GM12878 (cell line): ENCODE measurements around the gene DNAAF5. TPM values are rescaled to one million over a fixed set of nuclear protein-coding genes. Genes with fewer than 3 reads are reported as not detected.

Experiments
- ATAC-seq: fragments of 200-7000 bp; cut with Tn5 transposase; 3 replicates; pipeline ENCODE4 v1.9.1; 2020; ENCODE audit warnings: mild to moderate bottlenecking, moderate library complexity
- BruUV-seq: library from RNA; stranded (reverse); fragments of 400-500 nt; replicated peaks from 2 replicates; lab custom pipeline; 2021; lab: Mats Ljungman, UMichigan
- CTCF ChIA-PET: fragments of 300-600 bp; sonication (Branson Sonifier 250); formaldehyde crosslinking; extraction: SDS; loops from one replicate; lab custom pipeline; 2021; ENCODE audit warnings: inconsistent platforms; lab: Yijun Ruan, JAX
- POLR2A ChIA-PET: fragments of 350-600 bp; formaldehyde crosslinking; extraction: SDS; loops from one replicate; lab custom pipeline; 2021; ENCODE audit warnings: inconsistent platforms; lab: Charles Lee
- RAD21 ChIA-PET: fragments of 300-600 bp; sonication (Branson Sonifier 250); formaldehyde crosslinking; loops from one replicate; lab custom pipeline; 2023; ENCODE audit warnings: antibody characterized with exemption; ENCODE audit not compliant: unreplicated experiment; lab: Charles Lee
- SMC1A ChIA-PET: fragments of 300-600 bp; sonication (Branson Sonifier 250); formaldehyde crosslinking; loops from one replicate; lab custom pipeline; 2023; ENCODE audit not compliant: unreplicated experiment, uncharacterized antibody; lab: Charles Lee
- DNase-seq: peaks from one replicate; pipeline ENCODE4 v3.0.0-alpha.2; 2011; ENCODE audit warnings: low read depth, low spot score
- FAIRE-seq: peaks from 3 replicates; lab custom pipeline; 2011; peaks lifted over from hg19 to GRCh38; lab: Jason Lieb, UNC
- H2AFZ ChIP-seq: 2 replicates; pipeline ENCODE4 v1.6.0; 2011; ENCODE audit warnings: low read depth, low read length, control low read depth; ENCODE audit not compliant: control insufficient read depth
- H3K27ac ChIP-seq: 2 replicates; pipeline ENCODE4 v1.5.1; 2011; ENCODE audit warnings: control low read depth; ENCODE audit not compliant: control insufficient read depth, insufficient read depth
- H3K27me3 ChIP-seq, 2 experiments: replicated peaks in 1 of 2; 2 replicates each; pipeline versions ENCODE4 v1.6.0 to v1.6.1; 2011; ENCODE audit warnings: low read length in 1 of 2; ENCODE audit not compliant: control insufficient read depth in 2 of 2, insufficient read depth in 2 of 2
- H3K36me3 ChIP-seq, 2 experiments: 2 replicates each; pipeline ENCODE4 v1.5.1; 2011; ENCODE audit warnings: low read length in 1 of 2; ENCODE audit not compliant: control insufficient read depth in 2 of 2, insufficient read depth in 2 of 2
- H3K4me1 ChIP-seq: 2 replicates; pipeline ENCODE4 v1.6.1; 2011; ENCODE audit warnings: mild to moderate bottlenecking, low read length, moderate library complexity, mixed read lengths; ENCODE audit not compliant: control insufficient read depth, insufficient read depth
- H3K4me2 ChIP-seq: 2 replicates; pipeline ENCODE4 v1.6.0; 2011; ENCODE audit warnings: control low read depth; ENCODE audit not compliant: control insufficient read depth, insufficient read depth
- H3K4me3 ChIP-seq: fragments of 200-600 bp; sonication (generic); 2 replicates; pipeline ENCODE4 v1.5.1; 2016
- H3K79me2 ChIP-seq: 2 replicates; pipeline ENCODE4 v1.6.0; 2011; ENCODE audit warnings: low read length; ENCODE audit not compliant: control insufficient read depth, insufficient read depth
- H3K9ac ChIP-seq: 2 replicates; pipeline ENCODE4 v1.8.0; 2011; ENCODE audit warnings: low read length, control low read depth, mixed read lengths; ENCODE audit not compliant: control insufficient read depth, insufficient read depth
- H3K9me3 ChIP-seq: replicated peaks from 3 replicates; pipeline ENCODE4 v1.5.1; 2011; ENCODE audit warnings: mild to moderate bottlenecking, low read length; ENCODE audit not compliant: control insufficient read depth, insufficient read depth
- H4K20me1 ChIP-seq: 2 replicates; pipeline ENCODE4 v1.6.0; 2011; ENCODE audit not compliant: control insufficient read depth, insufficient read depth
- JUNB ChIP-seq: IDR thresholded peaks from 2 replicates; pipeline ENCODE4 v1.6.1; 2016; ENCODE audit warnings: antibody characterized with exemption, mild to moderate bottlenecking
- USF1 ChIP-seq: IDR thresholded peaks from 2 replicates; pipeline ENCODE4 v1.6.1; 2011; ENCODE audit warnings: borderline replicate concordance, low read depth, mild to moderate bottlenecking, moderate library complexity, mixed read lengths, low read length; ENCODE audit not compliant: insufficient read depth; ENCODE audit errors: extremely low read length
- WGBS: methylation state at CpG from one replicate; pipeline ENCODE4 v1.1.6; 2016; ENCODE audit warnings: low lambda C conversion rate; ENCODE audit not compliant: insufficient replicate concordance, insufficient coverage; ENCODE audit errors: missing lambda C conversion rate; 5-methylcytosine and 5-hydroxymethylcytosine counted together
- in situ Hi-C: fragments of 300-500 bp; cut with MboI; formaldehyde crosslinking; loops from 9 replicates; pipeline ENCODE4 v1.14.3; 2018; ENCODE audit warnings: mixed read lengths
- intact Hi-C: fragments of 100-400 bp; cut with micrococcal nuclease; formaldehyde crosslinking; loops from one replicate; pipeline ENCODE4 v1.14.2; 2022; ENCODE audit not compliant: unreplicated experiment
- polyA plus RNA-seq, 11 experiments: library from polyadenylated mRNA; depleted of rRNA in 4 of 11; unstranded in 6 of 11; stranded (reverse) in 5 of 11; fragments of >200 nt; fragmentation: Nextera tagmentation in 4 of 11; fragmentation: Illumina TruSeq in 1 of 11; extraction: Ambion mirVana in 4 of 11; extraction: Trizol in 1 of 11; gene quantifications; 1 replicate in 1 of 11; 2 replicates in 10 of 11; pipeline versions ENCODE4 v1.2.1 to v1.2.3, GENCODE V29; 2011 to 2016; ENCODE audit warnings: inconsistent platforms in 2 of 11, missing spikeins in 2 of 11, low read depth in 1 of 11
- total RNA-seq, 4 experiments: library from RNA; depleted of rRNA in 3 of 4; stranded (reverse); fragments of >200 nt in 3 of 4; fragmentation: Illumina TruSeq in 1 of 4; extraction: Trizol in 1 of 4; gene quantifications; 2 replicates each; pipeline versions ENCODE4 v1.2.1 to v1.2.3, GENCODE V29; 2013 to 2021

The DNAAF5 gene
- total and polyA plus RNA-seq, 10 of the 15 experiments (the other 5 are each of a cell fraction or from before 2014, with no cell fraction given): 1.8 to 38.3 (median 9.2) TPM

GRCh38 chr7:828793-829561 lies 102.5 kb downstream of the DNAAF5 start (continued):
- no peak for TF ChIP-seq USF1

GRCh38 chr7:830069-830468 lies 103.6 kb downstream of the DNAAF5 start:
- H4K20me1 ChIP-seq: no peaks in the 10 kb centered on the region; the same call in 1 of the 2 replicates
- intact Hi-C loops (no loop called here), in situ Hi-C loops (no loop called here)
- DNase-seq: no peak
- H3K9ac ChIP-seq: no peak overlapping the region
- H3K27me3 ChIP-seq: no peaks in the 10 kb centered on the region
- no peak overlapping the region for H2AFZ ChIP-seq
- RAD21 ChIA-PET: no interaction called here
- H3K27ac ChIP-seq: peak overlapping the region; percentile 77
- no peak overlapping the region for H3K4me3 ChIP-seq
- no TSS peak for BruUV-seq
- peaks cover 58% of the 10 kb centered on the region for H3K79me2 ChIP-seq
- ATAC-seq: no peak
- H3K9me3 ChIP-seq: no peaks in the 10 kb centered on the region
- SMC1A ChIA-PET: no interaction called here
- CTCF ChIA-PET: no interaction called here
- no peak for TF ChIP-seq JUNB
- POLR2A ChIA-PET: interaction anchor here (6.4 kb wide), 1 partner anchor 12 kb away, joined by 34 read pairs; no protein-coding TSS in a partner anchor
- peaks cover 5 to 11% of the 10 kb centered on the region in 2 experiments for H3K36me3 ChIP-seq
- no peak for FAIRE-seq
- WGBS: 72% methylated on average over 12 of the region's 12 CpGs
- peak overlapping the region; percentile 31; the same call in 1 of the 2 replicates for H3K4me2 ChIP-seq
- peaks cover 27% of the 10 kb centered on the region for H3K4me1 ChIP-seq
